ENCODE data around the gene PRPF31. TPM values are rescaled to one million over a fixed set of nuclear protein-coding genes. Genes with fewer than 3 reads are reported as not detected.

PRPF31 gene
- total and polyA plus RNA-seq, 9 of the 15 experiments (the other 6 are each of a cell fraction or from before 2014, with no cell fraction given): 5.8 to 92.2 (median 69.2) TPM

- TF ChIP-seq CTCFL (IDR thresholded peaks at IDR 0.05; ENCODE audit: borderline replicate concordance, insufficient read depth, low read depth, low read length, poor library complexity, severe bottlenecking) (peak; percentile 50), RHOXF2B (CRISPR knock-in tag; conservative IDR thresholded peaks at IDR 0.05) (no peak), TSC22D4 (tag; IDR thresholded peaks at IDR 0.05) (no peak), CTCF (IDR thresholded peaks at IDR 0.05 in 2 of 3, conservative IDR thresholded peaks at IDR 0.05 in 1 of 3; ENCODE audit: insufficient read depth in 2 of 3, low read depth in 1 of 3, low read length in 3 of 3) (peak; percentile 83 to 94 (median 88)), RAD21 (CRISPR knock-in tag; conservative IDR thresholded peaks at IDR 0.05 in 1 of 2, IDR thresholded peaks at IDR 0.05 in 1 of 2) (peak; percentile 56 to 83), HDAC8 (tag; IDR thresholded peaks at IDR 0.05) (no peak), SMC3 (conservative IDR thresholded peaks at IDR 0.05; ENCODE audit: insufficient read depth, low read depth, low read length) (peak; percentile 73), ZNF668 (CRISPR knock-in tag; IDR thresholded peaks at IDR 0.05) (no peak), RBFOX2 (IDR thresholded peaks at IDR 0.05; ENCODE audit: low read depth, low read length) (0 out of 2 replicates have a peak, but pooled peaks have one; percentile 19), CBX3 (IDR thresholded peaks at IDR 0.05; ENCODE audit: borderline replicate concordance in 1 of 2, low read length in 2 of 2) (peak in 1 of 2 experiments; percentile 23; a peak in 1 of 3 replicates), ZNF347 (CRISPR knock-in tag; IDR thresholded peaks at IDR 0.05; ENCODE audit: low read depth) (no peak), JUND (IDR thresholded peaks at IDR 0.05; ENCODE audit: borderline replicate concordance, low read depth, low read length) (0 out of 2 replicates have a peak, but pooled peaks have one; percentile 6), JUND (tag; IDR thresholded peaks at IDR 0.05; ENCODE audit: borderline replicate concordance, low read depth, low read length) (no peak), CBFA2T2 (conservative IDR thresholded peaks at IDR 0.05) (no peak), TEAD1 (CRISPR knock-in tag; IDR thresholded peaks at IDR 0.05) (peak in 1 of 2 experiments; percentile 18; a peak in 1 of 4 replicates), PML (IDR thresholded peaks at IDR 0.05; ENCODE audit: low read length) (no peak), SPI1 (IDR thresholded peaks at IDR 0.05; ENCODE audit: borderline replicate concordance, low read depth, low read length) (peak; percentile 29; the same call in 1 of the 2 replicates), ZNF778 (CRISPR knock-in tag; IDR thresholded peaks at IDR 0.05) (no peak), L3MBTL2 (IDR thresholded peaks at IDR 0.05) (peak; percentile 39; the same call in 1 of the 2 replicates), ZBTB7A (IDR thresholded peaks at IDR 0.05; ENCODE audit: borderline replicate concordance, control insufficient read depth, low read depth, low read length) (peak; percentile 33; the same call in 1 of the 2 replicates), SETDB1 (IDR thresholded peaks at IDR 0.05; ENCODE audit: low read length) (no peak), JUNB (CRISPR knock-in tag; conservative IDR thresholded peaks at IDR 0.05) (no peak), MTA3 (IDR thresholded peaks at IDR 0.05; ENCODE audit: borderline replicate concordance) (0 out of 2 replicates have a peak, but pooled peaks have one; percentile 33)
Observed at GRCh38 chr19:54168174-54168917, 52.8 kb downstream of the PRPF31 start (continued).
